ENCODE data around the gene ZNF483. TPM values are rescaled to one million over a fixed set of nuclear protein-coding genes. Genes with fewer than 3 reads are reported as not detected.
"Not testable (repeated sequence)": the region's sequence is repeated elsewhere in the genome, so short reads cannot be mapped to it uniquely, and the experiment has no call there.

ZNF483 gene
- total RNA-seq, 5 donors from 2014 or later (not counting 1 experiment from before 2014, with no cell fraction given) = 13.5 to 21.5 (median 16.5) TPM

DNA sequence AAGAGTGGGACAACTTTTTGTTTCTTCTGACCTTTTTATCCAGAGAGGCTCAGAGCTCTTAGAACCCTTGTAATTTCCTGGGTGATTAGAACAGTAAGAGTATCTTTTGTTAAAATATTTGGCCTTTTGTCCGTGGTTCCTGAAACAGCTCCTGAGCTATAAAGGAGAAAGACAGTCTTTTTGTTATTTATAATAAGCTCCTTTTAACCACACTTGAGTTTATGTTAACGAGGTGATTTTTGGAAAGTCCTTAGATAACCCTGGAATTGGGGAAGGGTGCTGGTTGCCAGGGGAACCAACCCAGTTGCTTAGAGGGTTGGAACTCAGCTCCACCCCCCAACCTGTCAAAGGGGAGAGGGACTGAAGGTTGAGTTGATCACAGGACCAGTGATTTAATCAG is 4.8 kb downstream of the ZNF483 start:
- no peaks in the 10 kb centered on the region for H3K9me3 ChIP-seq
- ATAC-seq (replicated peaks in 1 of 4) (no peak), DNase-seq (no peak)
- CTCF ChIA-PET = no interaction called here
- Mint-ChIP-seq H3K4me1 (peaks cover 16 to 22% (median 22%) of the 10 kb centered on the region in 3 donors), H3K4me3 (no peak overlapping the region), H3K27me3 (no peaks in the 10 kb centered on the region), H3K36me3 (peaks cover 51% of the 10 kb centered on the region), H3K9me3 (peaks cover 5 to 16% (median 10%) of the 10 kb centered on the region in 3 donors), H3K27ac (no peak overlapping the region)
- peaks cover 0 to 2% of the 10 kb centered on the region in 2 experiments for H3K27me3 ChIP-seq (replicated peaks in 1 of 2; ENCODE audit: control insufficient read depth in 2 of 2, extremely low read depth in 1 of 2, insufficient read depth in 2 of 2, low read length in 1 of 2)
- peaks cover 0 to 11% of the 10 kb centered on the region in 2 experiments for H3K4me1 ChIP-seq (ENCODE audit: control insufficient read depth in 1 of 2, extremely low read depth in 1 of 2, insufficient read depth in 2 of 2, low read length in 2 of 2)
- no CpG with 5 or more reads among the region's 2 CpGs for WGBS (ENCODE audit: insufficient coverage)
- no peak overlapping the region for H3K27ac ChIP-seq (ENCODE audit: low read length)
- H3K36me3 ChIP-seq (ENCODE audit: control insufficient read depth in 2 of 2, extremely low read depth in 1 of 2, insufficient read depth in 1 of 2, low read length in 1 of 2) = peaks cover 0 to 4% of the 10 kb centered on the region in 2 donors
- no peak overlapping the region for H3K4me3 ChIP-seq (ENCODE audit: control insufficient read depth in 1 of 2, extremely low read depth in 1 of 2, low read length in 1 of 2)
- POLR2A ChIA-PET = interaction anchor here in 1 of 2 donors (0.7 kb wide), 1 partner anchor 59 kb away, joined by 3 read pairs; no protein-coding TSS in a partner anchor

DNA sequence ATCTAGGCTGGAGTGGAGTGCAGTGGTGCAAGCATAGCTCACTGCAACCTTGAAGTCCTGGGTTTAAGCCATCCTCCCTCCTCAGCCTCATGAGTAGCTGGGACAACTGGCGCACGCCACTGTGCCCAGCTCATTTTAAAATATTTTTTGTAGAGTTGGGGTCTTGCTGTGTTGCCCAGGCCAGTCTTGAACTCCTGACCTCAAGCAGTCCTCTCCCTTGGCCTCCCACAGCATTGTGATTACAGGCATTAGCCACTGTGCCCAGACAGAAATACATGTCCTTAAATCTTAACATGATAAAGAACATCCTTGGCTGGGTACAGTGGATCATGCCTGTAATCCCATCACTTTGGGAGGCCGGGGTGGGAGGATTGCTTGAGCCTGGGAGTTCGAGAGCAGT is 6.7 kb downstream of the ZNF483 start:
- Mint-ChIP-seq H3K9me3 (peaks cover 8 to 23% (median 17%) of the 10 kb centered on the region in 3 donors), H3K27me3 (no peaks in the 10 kb centered on the region), H3K4me3 (no peak overlapping the region), H3K4me1 (peaks cover 0 to 7% (median 7%) of the 10 kb centered on the region in 3 donors), H3K36me3 (peaks cover 62% of the 10 kb centered on the region), H3K27ac (no peak overlapping the region)
- WGBS (ENCODE audit: insufficient coverage) = 86% methylated on average over 1 of the region's 4 CpGs
- Histone ChIP-seq H3K4me3 (ENCODE audit: control insufficient read depth in 1 of 2, extremely low read depth in 1 of 2, low read length in 1 of 2) (no peak overlapping the region), H3K36me3 (ENCODE audit: control insufficient read depth in 2 of 2, extremely low read depth in 1 of 2, insufficient read depth in 1 of 2, low read length in 1 of 2) (peaks cover 0 to 4% of the 10 kb centered on the region in 2 donors), H3K4me1 (ENCODE audit: control insufficient read depth in 1 of 2, extremely low read depth in 1 of 2, insufficient read depth in 2 of 2, low read length in 2 of 2) (no peaks in the 10 kb centered on the region), H3K9me3 (no peaks in the 10 kb centered on the region), H3K27me3 (replicated peaks in 1 of 2; ENCODE audit: control insufficient read depth in 2 of 2, extremely low read depth in 1 of 2, insufficient read depth in 2 of 2, low read length in 1 of 2) (peaks cover 0 to 2% of the 10 kb centered on the region in 2 experiments), H3K27ac (ENCODE audit: low read length) (no peak overlapping the region)
- DNase-seq = no peak
- no peak for ATAC-seq (replicated peaks in 1 of 4)
- ChIA-PET POLR2A (no interaction called here), CTCF (no interaction called here)

- Mint-ChIP-seq H3K27ac (no peak overlapping the region), H3K9me3 (peaks cover 8 to 26% (median 21%) of the 10 kb centered on the region in 3 donors), H3K27me3 (no peaks in the 10 kb centered on the region), H3K4me3 (no peak overlapping the region), H3K36me3 (peaks cover 67% of the 10 kb centered on the region), H3K4me1 (no peaks in the 10 kb centered on the region)
- ChIA-PET POLR2A (no interaction called here), CTCF (no interaction called here)
- peaks cover 0 to 10% of the 10 kb centered on the region in 2 donors for H3K36me3 ChIP-seq (ENCODE audit: control insufficient read depth in 2 of 2, extremely low read depth in 1 of 2, insufficient read depth in 1 of 2, low read length in 1 of 2)
- H3K9me3 ChIP-seq = no peaks in the 10 kb centered on the region
- no peaks in the 10 kb centered on the region for H3K4me1 ChIP-seq (ENCODE audit: control insufficient read depth in 1 of 2, extremely low read depth in 1 of 2, insufficient read depth in 2 of 2, low read length in 2 of 2)
- no peaks in the 10 kb centered on the region for H3K27me3 ChIP-seq (replicated peaks in 1 of 2; ENCODE audit: control insufficient read depth in 2 of 2, extremely low read depth in 1 of 2, insufficient read depth in 2 of 2, low read length in 1 of 2)
- no CpG with 5 or more reads among the region's 5 CpGs for WGBS (ENCODE audit: insufficient coverage)
- no peak for DNase-seq
- no peak overlapping the region for H3K27ac ChIP-seq (ENCODE audit: low read length)
- H3K4me3 ChIP-seq (ENCODE audit: control insufficient read depth in 1 of 2, extremely low read depth in 1 of 2, low read length in 1 of 2) = no peak overlapping the region
- ATAC-seq (replicated peaks in 1 of 4) = no peak
Observed at GRCh38 chr9:111533099-111533790, 8.3 kb downstream of the ZNF483 start.

- Mint-ChIP-seq H3K9me3 (peaks cover 19 to 67% (median 61%) of the 10 kb centered on the region in 3 donors), H3K36me3 (peaks cover 66% of the 10 kb centered on the region)
- ATAC-seq (replicated peaks in 1 of 4) = no peak
Observed at GRCh38 chr9:111542497-111543254, 17.7 kb downstream of the ZNF483 start.

DNA sequence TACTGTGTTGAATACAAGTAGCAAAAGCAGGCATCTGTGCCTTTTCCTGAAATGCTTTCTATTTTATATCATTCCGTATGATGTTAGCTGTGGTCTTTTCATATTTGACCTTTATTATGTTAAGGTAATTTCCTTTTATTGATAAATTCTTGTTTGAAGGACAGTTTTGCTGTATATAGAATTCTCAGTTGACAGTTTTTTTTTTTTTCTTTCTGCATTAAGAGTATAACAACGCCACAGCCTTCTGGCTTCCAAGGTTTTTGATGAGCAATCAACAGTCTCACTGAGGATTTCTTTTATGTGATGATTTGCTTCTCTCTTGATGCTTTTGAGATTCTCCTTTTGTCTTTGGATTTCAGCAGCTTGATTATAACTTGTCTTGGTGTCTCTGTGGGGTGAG is 23.6 kb downstream of the ZNF483 start:
- Histone ChIP-seq H3K36me3 (ENCODE audit: control insufficient read depth in 2 of 2, extremely low read depth in 1 of 2, insufficient read depth in 1 of 2, low read length in 1 of 2) (no peaks in the 10 kb centered on the region), H3K9me3 (peaks cover 15% of the 10 kb centered on the region), H3K27me3 (replicated peaks in 1 of 2; ENCODE audit: control insufficient read depth in 2 of 2, extremely low read depth in 1 of 2, insufficient read depth in 2 of 2, low read length in 1 of 2) (no peaks in the 10 kb centered on the region), H3K4me3 (ENCODE audit: control insufficient read depth in 1 of 2, extremely low read depth in 1 of 2, low read length in 1 of 2) (no peak overlapping the region), H3K4me1 (ENCODE audit: control insufficient read depth in 1 of 2, extremely low read depth in 1 of 2, insufficient read depth in 2 of 2, low read length in 2 of 2) (no peaks in the 10 kb centered on the region), H3K27ac (ENCODE audit: low read length) (no peak overlapping the region)
- no peaks in the 10 kb centered on the region for H3K4me1 Mint-ChIP-seq
- DNase-seq (no peak), ATAC-seq (replicated peaks in 1 of 4) (no peak)
- no peak overlapping the region for H3K27ac Mint-ChIP-seq
- POLR2A ChIA-PET = no interaction called here
- no peak overlapping the region for H3K4me3 Mint-ChIP-seq
- peaks cover 24 to 67% (median 55%) of the 10 kb centered on the region in 3 donors for H3K9me3 Mint-ChIP-seq
- no peaks in the 10 kb centered on the region for H3K27me3 Mint-ChIP-seq
- CTCF ChIA-PET = no interaction called here
- WGBS (ENCODE audit: insufficient coverage) = no CpG with 5 or more reads among the region's 2 CpGs
- H3K36me3 Mint-ChIP-seq = peaks cover 66% of the 10 kb centered on the region

More at GRCh38 chr9:111542497-111543254, 17.7 kb downstream of the ZNF483 start:
- ChIA-PET CTCF (no interaction called here), POLR2A (no interaction called here)
- no peaks in the 10 kb centered on the region for H3K27me3 Mint-ChIP-seq
- H3K9me3 ChIP-seq = peaks cover 20% of the 10 kb centered on the region
- H3K4me3 ChIP-seq (ENCODE audit: control insufficient read depth in 1 of 2, extremely low read depth in 1 of 2, low read length in 1 of 2) = no peak overlapping the region
- no CpG with 5 or more reads among the region's 11 CpGs for WGBS (ENCODE audit: insufficient coverage)
- H3K27ac ChIP-seq (ENCODE audit: low read length) = no peak overlapping the region
- no peak overlapping the region for H3K27ac Mint-ChIP-seq
- no peaks in the 10 kb centered on the region for H3K27me3 ChIP-seq (replicated peaks in 1 of 2; ENCODE audit: control insufficient read depth in 2 of 2, extremely low read depth in 1 of 2, insufficient read depth in 2 of 2, low read length in 1 of 2)
- no peaks in the 10 kb centered on the region for H3K4me1 ChIP-seq (ENCODE audit: control insufficient read depth in 1 of 2, extremely low read depth in 1 of 2, insufficient read depth in 2 of 2, low read length in 2 of 2)
- DNase-seq = no peak
- no peaks in the 10 kb centered on the region for H3K4me1 Mint-ChIP-seq
- no peak overlapping the region for H3K4me3 Mint-ChIP-seq
- H3K36me3 ChIP-seq (ENCODE audit: control insufficient read depth in 2 of 2, extremely low read depth in 1 of 2, insufficient read depth in 1 of 2, low read length in 1 of 2) = peaks cover 0 to 9% of the 10 kb centered on the region in 2 donors

- POLR2A ChIA-PET = not testable (repeated sequence)
Observed at GRCh38 chr9:111555425-111555824, 30.4 kb downstream of the ZNF483 start.

More at GRCh38 chr9:111555425-111555824, 30.4 kb downstream of the ZNF483 start:
- Mint-ChIP-seq H3K36me3 (peaks cover 62% of the 10 kb centered on the region), H3K9me3 (peaks cover 27 to 48% (median 45%) of the 10 kb centered on the region in 3 donors)
- H3K36me3 ChIP-seq (ENCODE audit: control insufficient read depth in 2 of 2, extremely low read depth in 1 of 2, insufficient read depth in 1 of 2, low read length in 1 of 2); CTCF ChIA-PET; H3K4me3 ChIP-seq (ENCODE audit: control insufficient read depth in 1 of 2, extremely low read depth in 1 of 2, low read length in 1 of 2); H3K4me1 Mint-ChIP-seq; H3K27ac ChIP-seq (ENCODE audit: low read length); H3K4me1 ChIP-seq (ENCODE audit: control insufficient read depth in 1 of 2, extremely low read depth in 1 of 2, insufficient read depth in 2 of 2, low read length in 2 of 2); H3K4me3 Mint-ChIP-seq; H3K27ac Mint-ChIP-seq; H3K9me3 ChIP-seq; H3K27me3 Mint-ChIP-seq; ATAC-seq (replicated peaks in 1 of 4); H3K27me3 ChIP-seq (replicated peaks in 1 of 2; ENCODE audit: control insufficient read depth in 2 of 2, extremely low read depth in 1 of 2, insufficient read depth in 2 of 2, low read length in 1 of 2); DNase-seq: not testable (repeated sequence)
- WGBS (ENCODE audit: insufficient coverage) = no CpG with 5 or more reads among the region's 2 CpGs
